Loucy (cell line): Measurements from ENCODE around the gene CREBL2.

ENCODE experiments used
- H2AFZ ChIP-seq: fragments of 200-600 bp; sonication (generic); 2 replicates; pipeline ENCODE4 v1.6.0; 2016; ENCODE audit warnings: antibody characterized with exemption, mild to moderate bottlenecking, low read length, moderate library complexity
- H3F3A ChIP-seq: fragments of 200-600 bp; 2 replicates; pipeline ENCODE4 v1.6.0; 2016; ENCODE audit warnings: antibody characterized with exemption, low read depth, mild to moderate bottlenecking
- H3K27me3 ChIP-seq: fragments of 200-600 bp; sonication (generic); 2 replicates; pipeline ENCODE4 v1.6.1; 2014; ENCODE audit warnings: low read length, mild to moderate bottlenecking; ENCODE audit not compliant: insufficient read depth, poor library complexity, severe bottlenecking
- H3K36me3 ChIP-seq: fragments of 200-600 bp; sonication (generic); 2 replicates; pipeline ENCODE4 v1.6.1; 2016; ENCODE audit warnings: low read length; ENCODE audit not compliant: insufficient read depth
- H3K4me1 ChIP-seq: fragments of 200-600 bp; sonication (generic); 2 replicates; pipeline ENCODE4 v1.5.1; 2014; ENCODE audit warnings: low read length, mild to moderate bottlenecking; ENCODE audit not compliant: insufficient read depth, poor library complexity, severe bottlenecking
- H3K4me2 ChIP-seq: fragments of 200-600 bp; sonication (generic); 2 replicates; pipeline ENCODE4 v1.6.0; 2014; ENCODE audit warnings: antibody characterized with exemption, low read length, low read depth, mild to moderate bottlenecking; ENCODE audit not compliant: poor library complexity, severe bottlenecking
- H3K4me3 ChIP-seq: fragments of 200-600 bp; sonication (generic); 2 replicates; pipeline ENCODE4 v1.5.1; 2014; ENCODE audit warnings: low read length, mild to moderate bottlenecking, mixed read lengths; ENCODE audit not compliant: poor library complexity, severe bottlenecking
- H3K79me2 ChIP-seq: fragments of 200-600 bp; sonication (generic); 2 replicates; pipeline ENCODE4 v1.6.1; 2014; ENCODE audit warnings: low read length; ENCODE audit not compliant: insufficient read depth
- H3K9ac ChIP-seq: fragments of 200-600 bp; sonication (generic); 2 replicates; pipeline ENCODE4 v1.6.0; 2014; ENCODE audit warnings: mild to moderate bottlenecking, low read depth, low read length, moderate library complexity; ENCODE audit not compliant: poor library complexity, severe bottlenecking
- H3K9me2 ChIP-seq: fragments of 200-600 bp; sonication (generic); replicated peaks from 2 replicates; pipeline ENCODE4 v1.6.1; 2016; ENCODE audit warnings: low read depth, low read length, mixed read lengths
- H3K9me3 ChIP-seq: fragments of 200-600 bp; sonication (generic); 2 replicates; pipeline ENCODE4 v1.6.1; 2014; ENCODE audit warnings: mild to moderate bottlenecking, antibody characterized with exemption, low read length, low read depth; ENCODE audit not compliant: insufficient read depth
- H4K20me1 ChIP-seq: fragments of 200-600 bp; sonication (generic); 2 replicates; pipeline ENCODE4 v1.6.0; 2014; ENCODE audit warnings: antibody characterized with exemption, low read length, mild to moderate bottlenecking; ENCODE audit not compliant: insufficient read depth, poor library complexity, severe bottlenecking
- CTCF ChIP-seq: fragments of 200-600 bp; sonication (generic); conservative IDR thresholded peaks from 2 replicates; pipeline ENCODE4 v1.5.1; 2014; ENCODE audit warnings: mild to moderate bottlenecking, antibody characterized with exemption, low read length
- EZH2phosphoT487 ChIP-seq: fragments of 200-600 bp; IDR thresholded peaks from 2 replicates; pipeline ENCODE4 v1.6.1; 2018; ENCODE audit warnings: antibody characterized with exemption, mild to moderate bottlenecking, moderate library complexity, borderline replicate concordance

CREBL2 gene

GRCh38 chr12:12684375-12685106, 72.9 kb downstream of the CREBL2 start:
- Histone ChIP-seq H3K4me3 (no peak overlapping the region), H3K4me2 (no peak overlapping the region), H3K9me3 (no peaks in the 10 kb centered on the region)

GRCh38 chr12:12685305-12685704, 73.6 kb downstream of the CREBL2 start:
- no peak overlapping the region for H3K9ac ChIP-seq
- TF ChIP-seq EZH2phosphoT487: no peak
- TF ChIP-seq CTCF: no peak
- H3K36me3 ChIP-seq: no peaks in the 10 kb centered on the region
- no peaks in the 10 kb centered on the region for H4K20me1 ChIP-seq
- H3K9me2 ChIP-seq: no peaks in the 10 kb centered on the region
- no peak overlapping the region for H3K4me2 ChIP-seq
- H3K79me2 ChIP-seq: no peaks in the 10 kb centered on the region
- H3K9me3 ChIP-seq: no peaks in the 10 kb centered on the region
- H3K4me1 ChIP-seq: no peaks in the 10 kb centered on the region
- no peak overlapping the region for H2AFZ ChIP-seq
- H3K4me3 ChIP-seq: no peak overlapping the region
- H3F3A ChIP-seq: no peaks in the 10 kb centered on the region
- H3K27me3 ChIP-seq: no peaks in the 10 kb centered on the region

More at GRCh38 chr12:12684375-12685106, 72.9 kb downstream of the CREBL2 start:
- H3K27me3 ChIP-seq: no peaks in the 10 kb centered on the region
- no peaks in the 10 kb centered on the region for H3K4me1 ChIP-seq
- no peaks in the 10 kb centered on the region for H3K9me2 ChIP-seq
- H3K9ac ChIP-seq: no peak overlapping the region
- H3K79me2 ChIP-seq: no peaks in the 10 kb centered on the region
- H4K20me1 ChIP-seq: no peaks in the 10 kb centered on the region
- no peak overlapping the region for H2AFZ ChIP-seq
- no peak for TF ChIP-seq EZH2phosphoT487
- TF ChIP-seq CTCF: no peak
- no peaks in the 10 kb centered on the region for H3K36me3 ChIP-seq
- no peaks in the 10 kb centered on the region for H3F3A ChIP-seq

- H2AFZ ChIP-seq: no peak overlapping the region
- no peaks in the 10 kb centered on the region for H3K27me3 ChIP-seq
- TF ChIP-seq CTCF (no peak), EZH2phosphoT487 (no peak)
- H4K20me1 ChIP-seq: no peaks in the 10 kb centered on the region
- no peaks in the 10 kb centered on the region for H3K4me1 ChIP-seq
- H3K4me2 ChIP-seq: no peak overlapping the region
- H3K4me3 ChIP-seq: no peak overlapping the region
- no peaks in the 10 kb centered on the region for H3K9me3 ChIP-seq
- no peaks in the 10 kb centered on the region for H3K9me2 ChIP-seq
- H3K9ac ChIP-seq: no peak overlapping the region
- H3K79me2 ChIP-seq: no peaks in the 10 kb centered on the region
- no peaks in the 10 kb centered on the region for H3K36me3 ChIP-seq
- H3F3A ChIP-seq: no peaks in the 10 kb centered on the region
Measured at GRCh38 chr12:12686472-12686871, 74.8 kb downstream of the CREBL2 start.
